NCI-H128 (cell line): Measurements from ENCODE around the gene BTRC.
"Not testable (repeated sequence)": the region's sequence is repeated elsewhere in the genome, so short reads cannot be mapped to it uniquely, and the experiment has no call there.

Experiments
- DNase-seq: peaks from one replicate; lab custom pipeline; 2025; ENCODE audit not compliant: unreplicated experiment; lab: John Stamatoyannopoulos, UW

Gene BTRC

GRCh38 chr10:101385866-101386658, 32.1 kb downstream of the BTRC start:
- no peak for DNase-seq

GRCh38 chr10:101386659-101387259, 32.8 kb downstream of the BTRC start:
- no peak for DNase-seq

- no peak for DNase-seq
Observed at GRCh38 chr10:101388676-101389276, 34.8 kb downstream of the BTRC start.

- not testable (repeated sequence) for DNase-seq
Observed at GRCh38 chr10:101389532-101389931, 35.6 kb downstream of the BTRC start.

- DNase-seq, result no peak
Observed at GRCh38 chr10:101389986-101390531, 36.1 kb downstream of the BTRC start.

- no peak for DNase-seq
Observed at GRCh38 chr10:101393378-101393777, 39.4 kb downstream of the BTRC start.

- no peak for DNase-seq
Observed at GRCh38 chr10:101394524-101395133, 40.7 kb downstream of the BTRC start.

GRCh38 chr10:101397140-101397539, 43.2 kb downstream of the BTRC start:
- DNase-seq, result no peak

GRCh38 chr10:101400585-101400984, 46.6 kb downstream of the BTRC start:
- no peak for DNase-seq

- DNase-seq, result no peak
Observed at GRCh38 chr10:101402711-101403110, 48.7 kb downstream of the BTRC start.

GRCh38 chr10:101403161-101403560, 49.2 kb downstream of the BTRC start:
- DNase-seq, result no peak

- DNase-seq, result no peak
Observed at GRCh38 chr10:101405001-101405400, 51.0 kb downstream of the BTRC start.

- DNase-seq, result no peak
Observed at GRCh38 chr10:101411598-101411997, 57.6 kb downstream of the BTRC start.

- no peak for DNase-seq
Observed at GRCh38 chr10:101414034-101414433, 60.1 kb downstream of the BTRC start.

GRCh38 chr10:101415884-101416283, 61.9 kb downstream of the BTRC start:
- no peak for DNase-seq

GRCh38 chr10:101421967-101422366, 68.0 kb downstream of the BTRC start:
- not testable (repeated sequence) for DNase-seq

- no peak for DNase-seq
Observed at GRCh38 chr10:101425535-101425934, 71.6 kb downstream of the BTRC start.

- no peak for DNase-seq
Observed at GRCh38 chr10:101428036-101428435, 74.1 kb downstream of the BTRC start.

- no peak for DNase-seq
Observed at GRCh38 chr10:101429423-101429822, 75.5 kb downstream of the BTRC start.

- no peak for DNase-seq
Observed at GRCh38 chr10:101436302-101436701, 82.3 kb downstream of the BTRC start.

GRCh38 chr10:101438881-101439391, 85.0 kb downstream of the BTRC start:
- DNase-seq, result peak; percentile 24
